ENCODE results near the gene TRPM7.
"Not testable (repeated sequence)": the region's sequence is repeated elsewhere in the genome, so short reads cannot be mapped to it uniquely, and the experiment has no call there.

The TRPM7 gene

GRCh38 chr15:50655555-50655954 lies 31.0 kb downstream of the TRPM7 start:
- no peak for DNase-seq (ENCODE audit: low read depth)

DNA sequence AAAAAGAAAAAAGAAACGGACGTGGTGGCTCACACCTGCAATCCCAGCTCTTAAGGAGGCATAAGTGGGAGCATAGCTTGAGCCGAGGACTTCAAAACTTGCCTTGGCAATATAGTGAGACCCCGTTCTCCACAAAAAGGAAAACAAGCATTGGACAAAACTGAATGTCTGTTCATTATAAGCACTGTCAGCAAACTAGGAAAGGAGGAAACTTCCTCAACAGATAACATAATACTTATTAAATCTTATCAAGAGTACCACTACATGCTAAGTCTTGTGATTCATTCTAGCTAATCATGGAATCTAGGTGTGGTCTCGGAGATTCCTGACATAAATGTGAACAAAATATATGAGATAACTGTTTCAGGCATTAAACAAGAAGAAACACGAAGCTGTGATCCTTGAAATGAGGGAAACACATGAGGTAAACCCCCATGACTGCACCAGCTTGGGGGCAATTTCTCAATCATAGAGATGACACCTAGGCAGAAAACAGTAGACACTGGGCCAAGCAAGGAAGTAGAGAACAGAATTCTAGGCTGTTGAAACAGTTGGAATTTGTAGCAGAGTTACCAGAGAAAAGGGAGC lies 33.3 kb downstream of the TRPM7 start:
- no peak for DNase-seq (ENCODE audit: low read depth)

DNA sequence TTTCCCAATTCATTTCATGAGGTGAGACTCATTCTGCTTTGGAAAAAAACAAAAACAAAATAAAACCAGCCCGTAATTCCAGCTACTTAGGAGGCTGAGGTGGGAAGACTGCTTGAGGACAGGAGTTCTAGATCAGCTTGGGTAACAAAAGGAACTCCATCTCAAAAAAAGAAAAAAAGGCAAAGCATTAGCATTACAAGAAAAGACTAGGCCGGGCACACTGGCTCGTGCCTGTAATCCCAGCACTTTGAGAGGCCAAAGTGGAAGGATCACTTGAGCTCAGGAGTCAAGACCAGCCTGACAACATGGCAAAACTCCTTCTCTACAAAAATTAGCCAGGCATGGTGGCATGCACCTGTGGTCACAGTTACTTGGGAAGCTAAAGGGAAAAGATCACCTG lies 33.9 kb downstream of the TRPM7 start:
- no peak for DNase-seq (ENCODE audit: low read depth)

- DNase-seq (ENCODE audit: low read depth): no peak
These were observed 45.3 kb downstream of the TRPM7 start for GRCh38 chr15:50641318-50641717.

GRCh38 chr15:50636146-50636545 lies 50.5 kb downstream of the TRPM7 start:
- DNase-seq (ENCODE audit: low read depth): no peak

- no peak for DNase-seq (ENCODE audit: low read depth)
These were observed 52.9 kb downstream of the TRPM7 start for GRCh38 chr15:50633653-50634052.

DNA sequence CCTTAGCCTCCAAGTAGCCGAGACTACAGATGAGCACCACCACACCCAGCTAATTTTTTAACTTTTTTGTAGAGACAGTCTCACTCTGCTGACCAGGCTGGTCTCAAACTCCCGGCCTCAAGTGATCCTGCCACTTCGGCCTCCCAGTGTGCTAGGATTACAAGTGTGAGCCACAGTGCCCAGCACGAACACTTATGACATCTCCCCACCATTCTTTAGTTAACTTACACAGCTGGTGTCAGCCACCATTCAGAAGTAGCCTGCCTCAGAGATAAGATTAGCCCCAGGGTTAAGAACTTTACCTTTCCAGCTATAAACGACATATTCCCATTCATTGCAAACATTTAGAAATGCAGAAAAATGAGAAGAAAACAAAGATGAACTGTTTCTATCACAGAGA lies 58.2 kb downstream of the TRPM7 start:
- DNase-seq (ENCODE audit: low read depth): no peak

DNA sequence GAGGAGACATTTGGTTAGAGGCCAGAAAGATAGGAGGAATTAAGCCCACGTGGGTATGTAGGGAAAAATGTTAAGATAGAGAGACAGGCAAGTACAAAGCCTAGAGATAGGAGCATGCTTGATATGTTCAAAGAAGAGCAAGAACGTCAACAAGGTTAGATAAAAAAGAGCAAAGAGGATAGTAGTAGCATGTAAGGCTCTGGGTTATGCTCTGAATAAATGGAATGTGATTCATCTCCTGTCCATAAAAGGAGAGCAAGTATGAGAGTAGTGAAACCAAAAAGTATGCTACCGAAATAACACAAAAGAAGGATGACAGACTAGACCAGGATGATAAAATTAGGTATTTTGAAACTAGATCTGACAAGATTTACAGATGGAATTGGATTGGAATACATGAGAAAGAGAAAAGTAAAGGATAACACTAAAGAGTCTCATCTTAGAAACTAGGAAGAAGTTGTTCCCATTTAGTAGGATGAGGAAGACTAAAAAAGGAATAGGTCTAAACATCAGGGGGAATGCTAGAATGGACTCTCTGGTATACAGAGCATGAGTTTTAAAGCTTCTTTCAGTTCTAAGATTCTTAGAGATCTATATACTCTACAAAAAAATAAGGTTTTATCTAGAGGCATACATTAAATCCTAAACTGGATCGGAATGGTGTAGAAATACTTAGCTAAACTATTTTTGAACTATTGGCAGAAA lies 59.1 kb downstream of the TRPM7 start:
- no peak for DNase-seq (ENCODE audit: low read depth)

- DNase-seq (ENCODE audit: low read depth): no peak
These were observed 61.9 kb downstream of the TRPM7 start for GRCh38 chr15:50624616-50625168.

DNA sequence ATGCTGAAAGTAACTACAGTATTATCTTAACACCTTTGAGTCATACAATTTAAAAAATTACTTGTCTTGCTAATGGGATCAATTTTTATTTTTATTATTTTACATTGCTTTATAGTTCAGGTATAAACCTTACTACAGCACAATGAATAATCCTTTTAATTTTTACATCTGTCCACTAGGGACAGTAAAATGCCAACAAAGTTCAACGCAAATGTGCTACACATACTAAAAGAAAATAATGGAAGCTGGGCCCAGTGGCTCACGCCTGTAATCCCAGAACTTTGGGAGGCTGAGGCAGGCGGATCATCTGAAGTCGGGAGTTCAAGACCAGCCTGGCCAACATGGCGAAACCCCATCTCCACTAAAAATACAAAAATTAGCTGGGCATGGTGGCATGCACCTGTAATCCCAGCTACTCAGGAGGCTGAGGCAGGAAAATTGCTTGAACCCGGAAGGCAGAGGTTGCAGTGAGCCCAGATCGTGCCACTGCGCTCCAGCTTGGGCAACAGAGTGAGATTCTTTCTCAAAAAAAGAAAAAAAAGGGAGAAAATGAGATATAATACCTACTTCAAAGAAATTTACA lies 64.1 kb downstream of the TRPM7 start:
- not testable (repeated sequence) for DNase-seq (ENCODE audit: low read depth)

GRCh38 chr15:50616960-50617359 lies 69.6 kb downstream of the TRPM7 start:
- DNase-seq (ENCODE audit: low read depth): not testable (repeated sequence)

DNA sequence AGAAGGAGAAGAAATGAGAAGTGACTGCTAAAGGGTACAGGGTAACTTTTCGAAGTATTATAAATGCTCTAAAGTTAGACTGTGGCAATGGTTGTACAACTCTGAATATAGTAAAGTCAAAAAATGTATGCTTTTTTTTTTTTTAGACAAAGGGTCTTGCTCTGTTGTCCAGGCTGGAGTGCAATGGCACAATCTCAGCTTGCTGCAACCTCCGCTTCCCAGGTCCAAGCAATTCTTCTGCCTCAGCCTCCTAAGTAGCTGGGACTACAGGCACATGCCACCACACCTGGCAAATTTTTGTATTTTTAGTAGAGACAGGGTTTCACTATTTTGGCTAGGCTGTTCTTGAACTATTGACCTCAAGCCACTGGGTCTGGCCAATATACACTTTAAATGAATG lies 70.0 kb downstream of the TRPM7 start:
- not testable (repeated sequence) for DNase-seq (ENCODE audit: low read depth)

DNA sequence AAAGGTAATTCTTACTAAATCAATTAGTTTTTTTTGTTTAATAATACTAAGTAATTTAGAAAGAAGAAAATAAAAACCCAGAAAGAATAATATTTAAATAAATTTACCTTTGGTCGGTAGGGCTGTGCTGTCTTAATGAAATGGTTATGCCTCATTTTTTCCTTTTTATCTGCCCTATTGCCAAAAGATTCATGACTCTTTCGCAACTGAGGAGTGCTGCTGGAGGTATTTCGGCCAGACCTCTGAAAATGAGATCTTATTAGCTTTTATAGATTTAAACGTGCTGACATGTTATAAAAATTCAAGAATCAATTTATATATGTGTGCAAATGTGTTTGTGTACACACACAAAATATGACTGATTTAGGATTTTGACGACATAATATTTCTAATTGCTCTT lies 73.0 kb downstream of the TRPM7 start:
- no peak for DNase-seq (ENCODE audit: low read depth)

- DNase-seq (ENCODE audit: low read depth): no peak
These were observed 79.5 kb downstream of the TRPM7 start for GRCh38 chr15:50607129-50607528.

- DNase-seq (ENCODE audit: low read depth): no peak
These were observed 81.1 kb downstream of the TRPM7 start for GRCh38 chr15:50605462-50605861.

DNA sequence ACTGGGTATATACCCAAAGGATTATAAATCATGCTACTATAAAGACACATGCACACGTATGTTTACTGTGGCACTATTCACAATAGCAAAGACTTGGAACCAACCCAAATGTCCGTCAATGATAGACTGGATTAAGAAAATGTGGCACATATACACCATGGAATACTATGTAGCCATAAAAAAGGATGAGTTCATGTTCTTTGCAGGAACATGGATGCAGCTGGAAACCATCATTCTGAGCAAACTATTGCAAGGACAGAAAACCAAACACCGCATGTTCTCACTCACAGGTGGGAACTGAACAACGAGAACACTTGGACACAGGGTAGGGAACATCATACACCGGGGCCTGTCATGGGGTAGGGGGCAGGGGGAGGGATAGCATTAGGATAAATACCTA lies 84.6 kb downstream of the TRPM7 start:
- DNase-seq (ENCODE audit: low read depth): not testable (repeated sequence)

DNA sequence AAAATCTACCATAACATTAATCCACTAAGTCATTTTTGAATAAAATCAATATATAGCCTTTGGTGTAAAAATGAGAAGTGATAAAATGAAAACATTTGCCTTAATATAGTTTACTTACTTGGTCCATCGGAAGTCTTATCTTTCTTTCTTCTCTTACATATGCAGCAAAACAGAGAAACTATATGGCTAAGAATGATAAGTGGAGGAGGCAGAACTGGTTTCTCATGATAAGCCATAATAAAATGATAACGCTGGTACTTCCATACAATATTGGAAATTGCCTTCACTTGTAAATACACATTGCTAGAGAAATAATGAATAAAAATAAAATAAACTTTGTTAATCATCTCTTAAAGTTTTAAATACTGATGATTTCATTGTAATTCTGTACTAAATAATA lies 92.3 kb downstream of the TRPM7 start:
- no peak for DNase-seq (ENCODE audit: low read depth)

DNA sequence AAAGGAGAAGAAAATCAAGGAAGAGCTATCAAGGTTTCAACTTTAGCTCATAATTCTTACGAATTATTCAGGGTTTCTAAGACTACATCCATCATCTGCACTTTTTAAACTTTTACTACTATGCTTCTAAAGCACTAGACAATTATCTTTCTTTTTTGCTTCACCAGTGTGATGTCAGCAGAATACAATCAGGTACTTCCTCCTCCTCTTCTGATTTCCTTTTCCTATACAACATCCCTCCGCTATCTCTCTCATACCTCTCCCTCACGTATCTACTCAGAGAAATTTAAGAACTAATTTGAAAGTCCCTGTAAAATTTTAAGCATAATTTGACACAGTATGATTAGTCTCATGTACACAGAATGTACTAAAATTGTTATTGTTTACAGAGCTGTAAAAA lies 92.8 kb downstream of the TRPM7 start:
- DNase-seq (ENCODE audit: low read depth): no peak

- DNase-seq (ENCODE audit: low read depth): no peak
These were observed 96.3 kb downstream of the TRPM7 start for GRCh38 chr15:50590288-50590687.

DNA sequence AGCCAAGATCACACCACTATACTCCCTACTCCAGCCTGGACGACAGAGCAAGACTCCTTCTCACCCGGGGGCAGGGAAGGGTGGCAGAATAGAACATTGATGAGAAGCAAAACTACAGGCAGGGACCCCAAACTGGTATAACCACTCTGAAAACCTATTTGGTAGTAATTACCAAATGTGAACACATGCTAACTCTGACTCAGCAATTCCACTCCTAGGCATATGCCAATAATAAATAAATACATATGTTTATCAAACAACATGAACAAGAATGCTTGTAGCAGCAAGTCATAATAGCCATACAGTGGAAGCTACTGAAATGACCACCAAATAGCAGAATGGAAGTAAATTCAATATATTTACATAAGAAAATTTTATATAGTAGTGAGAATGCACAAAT lies 109.1 kb downstream of the TRPM7 start:
- DNase-seq (ENCODE audit: low read depth): no peak

GRCh38 chr15:50576166-50576565 lies 110.4 kb downstream of the TRPM7 start:
- DNase-seq (ENCODE audit: low read depth): no peak

DNA sequence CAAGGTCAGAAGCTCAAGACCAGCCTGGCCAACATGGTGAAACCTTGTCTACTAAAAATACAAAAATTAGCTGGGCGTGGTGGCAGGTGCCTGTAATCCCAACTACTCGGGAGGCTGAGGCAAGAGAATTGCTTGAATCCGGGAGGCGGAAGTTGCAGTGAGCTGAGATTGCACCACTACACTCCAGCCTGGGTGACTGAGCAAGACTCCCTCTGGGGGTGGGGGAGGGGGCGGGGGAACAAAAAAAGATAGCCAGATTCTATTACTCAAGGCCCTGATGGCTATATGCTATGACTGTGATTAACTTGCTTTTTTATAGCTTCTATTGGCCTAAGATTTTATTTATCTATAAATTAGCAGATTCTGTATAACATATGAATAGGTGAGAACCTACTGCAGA lies 112.8 kb downstream of the TRPM7 start:
- not testable (repeated sequence) for DNase-seq (ENCODE audit: low read depth)

DNA sequence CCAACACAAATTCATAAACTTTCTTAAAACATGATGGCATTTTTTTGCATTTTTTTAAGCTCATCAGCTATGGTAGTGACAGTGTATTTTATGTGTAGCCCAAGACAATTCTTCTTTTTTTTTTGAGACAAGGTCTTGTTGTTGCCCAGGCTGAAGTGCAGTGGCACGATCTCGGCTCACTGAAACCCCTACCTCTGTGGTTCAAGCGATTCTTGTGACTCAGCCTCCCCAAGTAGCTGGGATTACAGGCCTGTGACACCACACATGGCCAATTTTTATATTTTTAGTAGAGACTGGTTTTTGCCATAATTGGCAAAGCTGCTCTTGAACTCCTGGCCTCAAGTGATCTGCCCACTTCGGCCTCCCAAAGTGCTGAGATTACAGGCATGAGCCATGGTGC lies 122.8 kb downstream of the TRPM7 start:
- DNase-seq (ENCODE audit: low read depth): no peak
